SK-N-SH (cell line): ENCODE results near the gene POGLUT3.

Experiments
- MXI1 ChIP-seq: IDR thresholded peaks from 2 replicates; pipeline ENCODE4 v1.6.1; 2012; ENCODE audit warnings: mild to moderate bottlenecking, low read depth, low read length, improper control_type of control experiment
- POLR2AphosphoS5 ChIP-seq: IDR thresholded peaks from 2 replicates; pipeline ENCODE4 v1.6.1; 2012; ENCODE audit warnings: low read depth, low read length
- RAD21 ChIP-seq: IDR thresholded peaks from 2 replicates; pipeline ENCODE4 v1.6.1; 2012; ENCODE audit warnings: mild to moderate bottlenecking, low read length
- RFX5 ChIP-seq: IDR thresholded peaks from 2 replicates; pipeline ENCODE4 v1.6.1; 2012; ENCODE audit warnings: mild to moderate bottlenecking, improper control_type of control experiment, low read length
- RXRA ChIP-seq: IDR thresholded peaks from 2 replicates; pipeline ENCODE4 v1.4.0; 2012; ENCODE audit warnings: low read depth, mild to moderate bottlenecking, borderline replicate concordance
- TF ChIP-seq, protein P1 (sequence below): fragments of 200-600 bp; sonication (generic); IDR thresholded peaks from 2 replicates; pipeline ENCODE4 v1.6.1; 2017; ENCODE audit warnings: antibody characterized with exemption, mild to moderate bottlenecking, moderate library complexity
- TF ChIP-seq, protein P2 (sequence below): IDR thresholded peaks from 2 replicates; pipeline ENCODE4 v1.4.0; 2012; ENCODE audit warnings: low read depth
- TF ChIP-seq, protein P3 (sequence below): IDR thresholded peaks from 2 replicates; pipeline ENCODE4 v1.6.1; 2012; ENCODE audit warnings: mild to moderate bottlenecking, low read depth, low read length, moderate library complexity
- TF ChIP-seq, protein P4 (sequence below): IDR thresholded peaks from 2 replicates; pipeline ENCODE4; 2012

DNA sequence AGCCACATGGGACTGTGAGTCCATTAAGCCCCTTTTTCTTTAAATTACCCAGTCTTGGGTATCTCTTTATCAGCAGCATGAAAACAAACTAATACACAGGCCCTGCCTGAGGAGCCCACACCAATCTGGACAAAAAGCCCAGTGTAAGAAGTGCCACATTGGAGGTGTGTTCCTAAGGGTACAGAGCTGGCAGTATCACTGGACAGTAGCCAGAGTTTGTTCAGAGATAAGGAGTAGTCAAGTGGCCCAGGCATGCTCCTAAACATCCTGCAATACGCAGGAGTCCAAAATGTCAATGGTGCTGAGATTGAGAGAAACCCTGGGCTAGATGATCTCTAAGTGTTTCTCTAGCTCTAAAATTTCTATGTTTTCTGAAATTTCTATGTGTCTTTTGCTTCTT lies 27.0 kb upstream of the POGLUT3 start:
- TF ChIP-seq, protein P1, sequence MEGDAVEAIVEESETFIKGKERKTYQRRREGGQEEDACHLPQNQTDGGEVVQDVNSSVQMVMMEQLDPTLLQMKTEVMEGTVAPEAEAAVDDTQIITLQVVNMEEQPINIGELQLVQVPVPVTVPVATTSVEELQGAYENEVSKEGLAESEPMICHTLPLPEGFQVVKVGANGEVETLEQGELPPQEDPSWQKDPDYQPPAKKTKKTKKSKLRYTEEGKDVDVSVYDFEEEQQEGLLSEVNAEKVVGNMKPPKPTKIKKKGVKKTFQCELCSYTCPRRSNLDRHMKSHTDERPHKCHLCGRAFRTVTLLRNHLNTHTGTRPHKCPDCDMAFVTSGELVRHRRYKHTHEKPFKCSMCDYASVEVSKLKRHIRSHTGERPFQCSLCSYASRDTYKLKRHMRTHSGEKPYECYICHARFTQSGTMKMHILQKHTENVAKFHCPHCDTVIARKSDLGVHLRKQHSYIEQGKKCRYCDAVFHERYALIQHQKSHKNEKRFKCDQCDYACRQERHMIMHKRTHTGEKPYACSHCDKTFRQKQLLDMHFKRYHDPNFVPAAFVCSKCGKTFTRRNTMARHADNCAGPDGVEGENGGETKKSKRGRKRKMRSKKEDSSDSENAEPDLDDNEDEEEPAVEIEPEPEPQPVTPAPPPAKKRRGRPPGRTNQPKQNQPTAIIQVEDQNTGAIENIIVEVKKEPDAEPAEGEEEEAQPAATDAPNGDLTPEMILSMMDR: no peak
- no peak for TF ChIP-seq MXI1
- no peak for TF ChIP-seq POLR2AphosphoS5
- TF ChIP-seq RFX5: no peak
- TF ChIP-seq, protein P2, sequence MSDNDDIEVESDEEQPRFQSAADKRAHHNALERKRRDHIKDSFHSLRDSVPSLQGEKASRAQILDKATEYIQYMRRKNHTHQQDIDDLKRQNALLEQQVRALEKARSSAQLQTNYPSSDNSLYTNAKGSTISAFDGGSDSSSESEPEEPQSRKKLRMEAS: no peak
- no peak for TF ChIP-seq RAD21
- TF ChIP-seq, protein P3, sequence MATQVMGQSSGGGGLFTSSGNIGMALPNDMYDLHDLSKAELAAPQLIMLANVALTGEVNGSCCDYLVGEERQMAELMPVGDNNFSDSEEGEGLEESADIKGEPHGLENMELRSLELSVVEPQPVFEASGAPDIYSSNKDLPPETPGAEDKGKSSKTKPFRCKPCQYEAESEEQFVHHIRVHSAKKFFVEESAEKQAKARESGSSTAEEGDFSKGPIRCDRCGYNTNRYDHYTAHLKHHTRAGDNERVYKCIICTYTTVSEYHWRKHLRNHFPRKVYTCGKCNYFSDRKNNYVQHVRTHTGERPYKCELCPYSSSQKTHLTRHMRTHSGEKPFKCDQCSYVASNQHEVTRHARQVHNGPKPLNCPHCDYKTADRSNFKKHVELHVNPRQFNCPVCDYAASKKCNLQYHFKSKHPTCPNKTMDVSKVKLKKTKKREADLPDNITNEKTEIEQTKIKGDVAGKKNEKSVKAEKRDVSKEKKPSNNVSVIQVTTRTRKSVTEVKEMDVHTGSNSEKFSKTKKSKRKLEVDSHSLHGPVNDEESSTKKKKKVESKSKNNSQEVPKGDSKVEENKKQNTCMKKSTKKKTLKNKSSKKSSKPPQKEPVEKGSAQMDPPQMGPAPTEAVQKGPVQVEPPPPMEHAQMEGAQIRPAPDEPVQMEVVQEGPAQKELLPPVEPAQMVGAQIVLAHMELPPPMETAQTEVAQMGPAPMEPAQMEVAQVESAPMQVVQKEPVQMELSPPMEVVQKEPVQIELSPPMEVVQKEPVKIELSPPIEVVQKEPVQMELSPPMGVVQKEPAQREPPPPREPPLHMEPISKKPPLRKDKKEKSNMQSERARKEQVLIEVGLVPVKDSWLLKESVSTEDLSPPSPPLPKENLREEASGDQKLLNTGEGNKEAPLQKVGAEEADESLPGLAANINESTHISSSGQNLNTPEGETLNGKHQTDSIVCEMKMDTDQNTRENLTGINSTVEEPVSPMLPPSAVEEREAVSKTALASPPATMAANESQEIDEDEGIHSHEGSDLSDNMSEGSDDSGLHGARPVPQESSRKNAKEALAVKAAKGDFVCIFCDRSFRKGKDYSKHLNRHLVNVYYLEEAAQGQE: no peak
- TF ChIP-seq, protein P4, sequence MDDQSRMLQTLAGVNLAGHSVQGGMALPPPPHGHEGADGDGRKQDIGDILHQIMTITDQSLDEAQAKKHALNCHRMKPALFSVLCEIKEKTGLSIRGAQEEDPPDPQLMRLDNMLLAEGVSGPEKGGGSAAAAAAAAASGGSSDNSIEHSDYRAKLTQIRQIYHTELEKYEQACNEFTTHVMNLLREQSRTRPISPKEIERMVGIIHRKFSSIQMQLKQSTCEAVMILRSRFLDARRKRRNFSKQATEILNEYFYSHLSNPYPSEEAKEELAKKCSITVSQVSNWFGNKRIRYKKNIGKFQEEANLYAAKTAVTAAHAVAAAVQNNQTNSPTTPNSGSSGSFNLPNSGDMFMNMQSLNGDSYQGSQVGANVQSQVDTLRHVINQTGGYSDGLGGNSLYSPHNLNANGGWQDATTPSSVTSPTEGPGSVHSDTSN: no peak
- no peak for TF ChIP-seq RXRA
